ENCODE measurements around the gene MPO.

DNA sequence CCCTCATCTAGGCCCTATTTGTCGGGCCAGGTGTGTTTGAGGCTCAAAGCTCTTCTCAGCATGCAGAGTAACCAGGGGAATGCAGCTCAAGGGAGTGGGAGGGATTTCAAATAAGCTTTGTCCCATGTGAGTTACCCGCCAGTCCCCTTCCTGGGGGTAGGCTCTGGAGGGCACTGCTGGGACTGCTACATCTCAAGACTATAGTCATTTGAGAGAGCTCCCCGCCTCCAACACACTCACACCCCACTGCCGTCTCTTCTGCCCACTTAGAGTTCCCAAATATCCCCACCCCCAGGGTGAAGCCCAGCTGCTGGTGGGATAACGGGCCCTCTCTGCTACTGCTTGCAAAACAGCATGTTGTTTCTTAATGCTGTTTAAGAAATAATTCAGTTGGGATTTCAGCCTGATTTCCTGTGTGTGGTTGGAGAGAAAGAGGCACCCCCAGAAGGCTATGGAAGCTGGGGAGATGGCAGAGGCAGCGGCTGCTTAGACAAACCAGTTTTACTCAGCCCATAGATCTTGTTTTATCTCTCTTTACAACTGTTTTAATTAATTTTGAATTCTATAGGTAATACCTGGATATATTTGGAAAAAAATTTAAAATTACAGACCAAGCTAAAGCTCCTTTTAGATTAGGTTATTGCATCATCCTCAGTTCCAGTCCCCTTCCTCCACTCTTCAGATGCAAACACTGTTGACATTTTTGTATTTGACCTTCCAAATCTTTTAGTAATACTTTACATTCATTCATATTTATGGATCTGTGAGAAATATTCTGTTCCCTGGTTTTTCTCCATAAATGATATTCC is 4.1 kb upstream of the MPO start:
- TF ChIP-seq, protein P1, sequence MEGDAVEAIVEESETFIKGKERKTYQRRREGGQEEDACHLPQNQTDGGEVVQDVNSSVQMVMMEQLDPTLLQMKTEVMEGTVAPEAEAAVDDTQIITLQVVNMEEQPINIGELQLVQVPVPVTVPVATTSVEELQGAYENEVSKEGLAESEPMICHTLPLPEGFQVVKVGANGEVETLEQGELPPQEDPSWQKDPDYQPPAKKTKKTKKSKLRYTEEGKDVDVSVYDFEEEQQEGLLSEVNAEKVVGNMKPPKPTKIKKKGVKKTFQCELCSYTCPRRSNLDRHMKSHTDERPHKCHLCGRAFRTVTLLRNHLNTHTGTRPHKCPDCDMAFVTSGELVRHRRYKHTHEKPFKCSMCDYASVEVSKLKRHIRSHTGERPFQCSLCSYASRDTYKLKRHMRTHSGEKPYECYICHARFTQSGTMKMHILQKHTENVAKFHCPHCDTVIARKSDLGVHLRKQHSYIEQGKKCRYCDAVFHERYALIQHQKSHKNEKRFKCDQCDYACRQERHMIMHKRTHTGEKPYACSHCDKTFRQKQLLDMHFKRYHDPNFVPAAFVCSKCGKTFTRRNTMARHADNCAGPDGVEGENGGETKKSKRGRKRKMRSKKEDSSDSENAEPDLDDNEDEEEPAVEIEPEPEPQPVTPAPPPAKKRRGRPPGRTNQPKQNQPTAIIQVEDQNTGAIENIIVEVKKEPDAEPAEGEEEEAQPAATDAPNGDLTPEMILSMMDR (IDR thresholded peaks at IDR 0.05): no peak
- TF ChIP-seq POLR2A (IDR thresholded peaks at IDR 0.05): no peak
